Chondrocyte (in vitro differentiated cells): ENCODE data around the gene CDCA7. TPM values are rescaled to one million over a fixed set of nuclear protein-coding genes. Genes with fewer than 3 reads are reported as not detected.

Experiments
- DNase-seq: peaks from one replicate; pipeline ENCODE4 v3.0.0; 2021; ENCODE audit warnings: mixed read lengths, low spot score
- H3K27ac Mint-ChIP-seq: one replicate; pipeline ENCODE4 v1.8.0; 2021; ENCODE audit warnings: mild to moderate bottlenecking, moderate library complexity, mixed read lengths; ENCODE audit not compliant: unreplicated experiment
- H3K27me3 Mint-ChIP-seq: 2 replicates; pipeline ENCODE4 v1.8.0; 2021; ENCODE audit warnings: low read depth, mixed read lengths
- H3K36me3 Mint-ChIP-seq: 2 replicates; pipeline ENCODE4 v1.8.0; 2021; ENCODE audit warnings: low read depth, mixed read lengths
- H3K4me1 Mint-ChIP-seq: 2 replicates; pipeline ENCODE4 v1.8.0; 2021; ENCODE audit warnings: low read depth, mild to moderate bottlenecking, mixed read lengths
- H3K4me3 Mint-ChIP-seq: one replicate; pipeline ENCODE4 v1.8.0; 2021; ENCODE audit warnings: mild to moderate bottlenecking, moderate library complexity, mixed read lengths; ENCODE audit not compliant: unreplicated experiment
- H3K9me3 Mint-ChIP-seq: 2 replicates; pipeline ENCODE4 v1.8.0; 2021; ENCODE audit warnings: low read depth, mixed read lengths
- total RNA-seq: library from RNA; stranded (reverse); gene quantifications from 3 replicates; pipeline ENCODE4 v1.2.1, GENCODE V29; 2021
- TF ChIP-seq, protein P1 (sequence below): fragments of 200-600 bp; sonication (generic); IDR thresholded peaks from 2 replicates; pipeline ENCODE4 v1.5.0; 2021; ENCODE audit warnings: antibody characterized with exemption, mild to moderate bottlenecking, moderate library complexity

Gene CDCA7
- total RNA-seq, 1 donor from 2014 or later: 5.4 TPM

DNA sequence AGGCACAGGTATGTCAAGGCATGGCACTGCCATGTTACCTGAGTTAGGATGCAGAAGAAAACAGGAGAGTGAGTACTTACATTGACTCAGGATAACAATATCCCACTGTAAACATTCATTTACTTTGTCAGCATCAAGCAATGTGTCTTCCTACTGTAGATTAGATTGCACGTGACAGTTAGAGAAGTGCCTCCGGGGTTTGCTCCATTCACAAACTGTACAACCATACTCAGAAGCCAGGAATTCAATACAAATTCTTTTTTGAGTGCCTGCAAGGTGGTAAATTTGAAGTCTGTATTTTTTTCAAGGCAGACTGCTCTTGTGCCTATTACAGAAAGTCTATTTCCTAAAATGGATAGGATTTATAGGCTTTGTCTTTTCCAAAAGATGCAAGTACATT, 34.1 kb downstream of the CDCA7 start:
- Mint-ChIP-seq H3K4me3 (no peak overlapping the region), H3K9me3 (peaks cover 3% of the 10 kb centered on the region), H3K4me1 (peaks cover 5% of the 10 kb centered on the region), H3K27me3 (no peaks in the 10 kb centered on the region), H3K36me3 (no peaks in the 10 kb centered on the region), H3K27ac (no peak overlapping the region)
- no peak for DNase-seq
- TF ChIP-seq, protein P1, sequence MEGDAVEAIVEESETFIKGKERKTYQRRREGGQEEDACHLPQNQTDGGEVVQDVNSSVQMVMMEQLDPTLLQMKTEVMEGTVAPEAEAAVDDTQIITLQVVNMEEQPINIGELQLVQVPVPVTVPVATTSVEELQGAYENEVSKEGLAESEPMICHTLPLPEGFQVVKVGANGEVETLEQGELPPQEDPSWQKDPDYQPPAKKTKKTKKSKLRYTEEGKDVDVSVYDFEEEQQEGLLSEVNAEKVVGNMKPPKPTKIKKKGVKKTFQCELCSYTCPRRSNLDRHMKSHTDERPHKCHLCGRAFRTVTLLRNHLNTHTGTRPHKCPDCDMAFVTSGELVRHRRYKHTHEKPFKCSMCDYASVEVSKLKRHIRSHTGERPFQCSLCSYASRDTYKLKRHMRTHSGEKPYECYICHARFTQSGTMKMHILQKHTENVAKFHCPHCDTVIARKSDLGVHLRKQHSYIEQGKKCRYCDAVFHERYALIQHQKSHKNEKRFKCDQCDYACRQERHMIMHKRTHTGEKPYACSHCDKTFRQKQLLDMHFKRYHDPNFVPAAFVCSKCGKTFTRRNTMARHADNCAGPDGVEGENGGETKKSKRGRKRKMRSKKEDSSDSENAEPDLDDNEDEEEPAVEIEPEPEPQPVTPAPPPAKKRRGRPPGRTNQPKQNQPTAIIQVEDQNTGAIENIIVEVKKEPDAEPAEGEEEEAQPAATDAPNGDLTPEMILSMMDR: no peak

DNA sequence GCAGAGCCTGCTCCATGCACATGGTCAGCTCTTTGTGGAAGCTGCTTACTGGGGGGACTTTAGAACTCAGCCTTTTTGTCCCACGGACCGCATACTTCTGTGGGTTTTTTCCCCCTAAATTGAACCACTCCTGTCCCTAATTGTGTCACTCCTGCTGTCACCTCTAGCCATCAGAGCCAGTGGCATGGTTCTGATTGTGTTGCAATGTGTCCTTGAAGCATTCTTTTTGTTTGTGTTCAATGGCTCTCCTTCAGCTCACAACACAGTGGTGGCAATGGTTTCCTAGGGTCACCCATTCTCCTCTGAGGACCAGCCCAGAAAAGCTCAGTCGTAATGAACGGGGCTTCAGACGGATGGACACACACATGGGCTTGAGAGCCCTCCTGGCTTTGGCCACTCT, 35.4 kb downstream of the CDCA7 start:
- Mint-ChIP-seq H3K4me3 (no peak overlapping the region), H3K36me3 (no peaks in the 10 kb centered on the region), H3K4me1 (peaks cover 5% of the 10 kb centered on the region), H3K27me3 (peaks cover 3% of the 10 kb centered on the region), H3K9me3 (no peaks in the 10 kb centered on the region), H3K27ac (no peak overlapping the region)
- DNase-seq: no peak
- TF ChIP-seq, protein P1: no peak

DNA sequence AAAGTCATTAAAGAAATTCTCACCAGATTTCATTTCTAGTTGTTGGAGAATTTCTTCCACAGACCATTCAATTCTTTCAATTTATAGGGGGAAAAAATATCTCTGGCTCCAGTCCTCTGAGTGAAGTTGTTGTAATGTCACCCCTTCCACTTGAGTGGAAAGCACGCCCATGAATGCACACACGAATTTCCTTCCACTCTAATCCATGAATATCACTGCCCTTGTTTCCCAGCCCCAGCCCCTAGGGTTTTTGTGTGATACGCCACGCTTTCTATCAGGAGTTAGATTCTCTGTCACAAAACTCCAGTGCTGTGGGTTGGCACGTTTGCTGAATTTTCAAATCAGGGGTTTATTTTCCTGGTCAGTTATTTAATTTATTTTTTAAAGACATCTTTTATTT, 38.1 kb downstream of the CDCA7 start:
- TF ChIP-seq, protein P1: no peak
- Mint-ChIP-seq H3K27me3 (peaks cover 4% of the 10 kb centered on the region), H3K9me3 (no peaks in the 10 kb centered on the region), H3K4me1 (peaks cover 5% of the 10 kb centered on the region), H3K4me3 (no peak overlapping the region), H3K27ac (no peak overlapping the region), H3K36me3 (no peaks in the 10 kb centered on the region)
- no peak for DNase-seq

DNA sequence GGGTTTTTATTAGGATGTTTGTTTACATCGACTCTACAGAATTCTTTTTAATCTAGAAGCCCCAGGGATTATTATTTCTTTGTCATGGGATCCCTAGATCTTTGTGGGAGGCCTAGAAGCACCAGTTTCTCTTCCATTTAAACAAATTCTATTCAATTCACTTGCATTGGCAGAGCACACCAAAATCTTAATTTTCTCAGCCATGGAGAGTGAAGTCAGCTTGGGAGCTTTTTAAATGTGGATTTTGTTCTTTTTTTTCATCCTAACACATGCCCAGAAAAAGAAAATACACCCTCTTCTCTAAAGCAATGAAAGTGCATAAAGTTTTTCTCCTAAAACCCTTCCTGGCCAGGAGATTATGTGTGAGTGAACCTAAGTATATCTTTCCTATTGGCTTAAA, 38.5 kb downstream of the CDCA7 start:
- Mint-ChIP-seq H3K9me3 (no peaks in the 10 kb centered on the region), H3K36me3 (no peaks in the 10 kb centered on the region), H3K27ac (no peak overlapping the region), H3K27me3 (peaks cover 4% of the 10 kb centered on the region), H3K4me1 (peaks cover 5% of the 10 kb centered on the region), H3K4me3 (no peak overlapping the region)
- TF ChIP-seq, protein P1: no peak
- DNase-seq: no peak

DNA sequence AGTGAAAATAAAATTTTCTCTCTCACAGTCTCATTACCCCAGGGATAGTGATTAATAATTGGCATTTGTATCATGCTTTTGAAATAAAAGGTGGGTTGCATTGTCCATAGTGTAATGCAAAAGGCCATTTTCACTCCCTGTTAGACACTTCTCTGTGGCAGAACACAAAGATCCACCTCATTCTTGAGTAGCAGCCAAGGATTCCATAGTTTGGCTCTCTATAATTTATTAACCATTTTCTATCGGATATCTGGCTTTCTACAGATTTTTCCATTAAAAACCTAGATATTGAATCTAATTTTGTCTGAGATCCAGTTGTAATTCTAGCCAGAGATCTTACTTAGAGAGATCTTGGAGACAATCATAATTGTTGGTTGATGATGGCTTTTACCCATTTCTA, 39.0 kb downstream of the CDCA7 start:
- Mint-ChIP-seq H3K9me3 (no peaks in the 10 kb centered on the region), H3K4me3 (no peak overlapping the region), H3K36me3 (no peaks in the 10 kb centered on the region), H3K27ac (no peak overlapping the region), H3K4me1 (peaks cover 5% of the 10 kb centered on the region), H3K27me3 (peaks cover 4% of the 10 kb centered on the region)
- no peak for DNase-seq
- TF ChIP-seq, protein P1: no peak
